B cell (primary cell): Measurements from ENCODE around the gene NUDT1. TPM values are rescaled to one million over a fixed set of nuclear protein-coding genes. Genes with fewer than 3 reads are reported as not detected.

Source experiments
- ATAC-seq: fragments of 200-7000 bp; cut with Tn5 transposase; one replicate; pipeline ENCODE4 v1.10.0; 2021; ENCODE audit warnings: low read depth, mild to moderate bottlenecking, moderate number of reproducible peaks, moderate library complexity
- CTCF ChIA-PET: fragments of 350-600 bp; sonication (Branson Sonifier 250); formaldehyde crosslinking; loops from one replicate; lab custom pipeline; 2021; ENCODE audit warnings: antibody characterized with exemption, inconsistent platforms; lab: Charles Lee
- POLR2A ChIA-PET: fragments of 350-600 bp; sonication (Branson Sonifier 250); formaldehyde crosslinking; loops from one replicate; lab custom pipeline; 2021; ENCODE audit warnings: antibody characterized with exemption; lab: Charles Lee
- DNase-seq: peaks from one replicate; pipeline ENCODE4 v3.0.0; 2013
- H2AFZ ChIP-seq: 2 replicates; pipeline ENCODE4 v1.6.1; 2012; ENCODE audit warnings: mild to moderate bottlenecking, low read depth, low read length; ENCODE audit not compliant: insufficient read depth, poor library complexity, severe bottlenecking
- H3K27ac ChIP-seq, 2 donors: 1 replicate in 1 of 2; 2 replicates in 1 of 2; pipeline ENCODE4 v1.5.1; 2012 to 2013; ENCODE audit warnings: low read length in 2 of 2, mild to moderate bottlenecking in 2 of 2, moderate library complexity in 1 of 2
- H3K27me3 ChIP-seq, 4 experiments: fragments of 200-600 bp in 1 of 4; sonication (generic) in 1 of 4; replicated peaks in 1 of 4; 1 replicate in 2 of 4; 2 replicates in 2 of 4; pipeline versions ENCODE4 v1.6.1 to v1.7.0; 2013 to 2016; ENCODE audit warnings: low read length in 3 of 4, mild to moderate bottlenecking in 2 of 4, mixed read lengths in 1 of 4, moderate library complexity in 1 of 4; ENCODE audit not compliant: insufficient read depth in 4 of 4, control insufficient read depth in 3 of 4; ENCODE audit errors: control extremely low read depth in 1 of 4
- H3K36me3 ChIP-seq, 2 experiments: replicated peaks in 1 of 2; 1 replicate in 1 of 2; 2 replicates in 1 of 2; pipeline versions ENCODE4 v1.6.1 to v1.7.1; 2013; ENCODE audit warnings: low read length in 1 of 2; ENCODE audit not compliant: insufficient read depth in 2 of 2, control insufficient read depth in 1 of 2; ENCODE audit errors: control extremely low read depth in 1 of 2, extremely low read depth in 1 of 2
- H3K4me1 ChIP-seq, 2 donors: fragments of 200-600 bp in 1 of 2; sonication (generic) in 1 of 2; 1 replicate in 1 of 2; 2 replicates in 1 of 2; pipeline versions ENCODE4 v1.5.1 to v1.6.1; 2013 to 2017; ENCODE audit warnings: low read length in 2 of 2; ENCODE audit not compliant: control insufficient read depth in 2 of 2, insufficient read depth in 2 of 2
- H3K4me2 ChIP-seq: replicated peaks from 2 replicates; pipeline ENCODE3; 2012; ENCODE audit warnings: mild to moderate bottlenecking, low read depth, low read length; ENCODE audit not compliant: poor library complexity, severe bottlenecking
- H3K4me3 ChIP-seq, 5 experiments: fragments of 200-600 bp in 1 of 5; sonication (generic) in 1 of 5; 1 replicate in 3 of 5; 2 replicates in 2 of 5; pipeline versions ENCODE4 v1.5.1 to v1.7.0; 2011 to 2016; ENCODE audit warnings: low read length in 4 of 5, mild to moderate bottlenecking in 4 of 5, low read depth in 2 of 5, control low read depth in 1 of 5, moderate library complexity in 1 of 5; ENCODE audit not compliant: insufficient read depth in 1 of 5; ENCODE audit errors: control extremely low read depth in 1 of 5, extremely low read depth in 1 of 5
- H3K79me2 ChIP-seq: fragments of 200-600 bp; sonication (generic); one replicate; pipeline ENCODE4 v1.6.0; 2016; ENCODE audit warnings: low read length; ENCODE audit not compliant: control insufficient read depth, insufficient read depth
- H3K9ac ChIP-seq: fragments of 200-600 bp; sonication (generic); 2 replicates; pipeline ENCODE4 v1.6.1; 2017; ENCODE audit warnings: mild to moderate bottlenecking, low read length, moderate library complexity
- H3K9me3 ChIP-seq, 3 donors: one replicate each; pipeline versions ENCODE4 v1.6.1 to v1.7.1; 2013; ENCODE audit warnings: low read length in 2 of 3; ENCODE audit not compliant: control insufficient read depth in 2 of 3, insufficient read depth in 1 of 3; ENCODE audit errors: control extremely low read depth in 1 of 3
- H4K20me1 ChIP-seq: 2 replicates; pipeline ENCODE4 v1.6.0; 2012; ENCODE audit warnings: mild to moderate bottlenecking, low read length; ENCODE audit not compliant: insufficient read depth, control insufficient read depth, poor library complexity, severe bottlenecking
- H3K27ac Mint-ChIP-seq: one replicate; pipeline ENCODE4 v1.8.0; 2021; ENCODE audit warnings: mixed read lengths
- H3K27me3 Mint-ChIP-seq: one replicate; pipeline ENCODE4 v1.8.0; 2021; ENCODE audit warnings: mixed read lengths
- H3K4me1 Mint-ChIP-seq: one replicate; pipeline ENCODE4 v1.8.0; 2021; ENCODE audit warnings: mixed read lengths
- H3K4me3 Mint-ChIP-seq: one replicate; pipeline ENCODE4 v1.8.0; 2021; ENCODE audit warnings: mixed read lengths
- H3K9me3 Mint-ChIP-seq: one replicate; pipeline ENCODE4 v1.8.0; 2022; ENCODE audit warnings: mixed read lengths; ENCODE audit not compliant: insufficient read depth
- EZH2 ChIP-seq: IDR thresholded peaks from 2 replicates; pipeline ENCODE4 v1.6.1; 2012; ENCODE audit warnings: borderline replicate concordance, low read depth, mild to moderate bottlenecking, moderate library complexity, low read length; ENCODE audit not compliant: insufficient read depth, poor library complexity, severe bottlenecking
- WGBS: methylation state at CpG from one replicate; pipeline ENCODE4 v1.1.5; 2013; ENCODE audit warnings: missing lambda C conversion rate; ENCODE audit not compliant: insufficient coverage; 5-methylcytosine and 5-hydroxymethylcytosine counted together
- intact Hi-C: fragments of 100-400 bp; cut with micrococcal nuclease; formaldehyde crosslinking; loops from one replicate; pipeline ENCODE4 v1.10.0; 2022
- polyA plus RNA-seq: library from polyadenylated mRNA; depleted of rRNA; stranded (reverse); fragments of >200 nt; gene quantifications from 2 replicates; pipeline ENCODE4 v1.2.3, GENCODE V29; 2012
- total RNA-seq, 2 donors: library from RNA; stranded (reverse); fragments of 120-200 nt in 1 of 2; gene quantifications; 1 replicate in 1 of 2; 2 replicates in 1 of 2; pipeline versions ENCODE4 v1.2.3 to v1.2.4, GENCODE V29; 2013 to 2022
- TF ChIP-seq, protein P1 (sequence below): fragments of 200-600 bp; IDR thresholded peaks from one replicate; pipeline ENCODE4 v1.8.0; 2022; ENCODE audit warnings: antibody characterized with exemption, mild to moderate bottlenecking

Gene NUDT1
- total and polyA plus RNA-seq, 2 donors (not counting 1 experiment from before 2014, with no cell fraction given), result 21.1 to 22.9 TPM

DNA sequence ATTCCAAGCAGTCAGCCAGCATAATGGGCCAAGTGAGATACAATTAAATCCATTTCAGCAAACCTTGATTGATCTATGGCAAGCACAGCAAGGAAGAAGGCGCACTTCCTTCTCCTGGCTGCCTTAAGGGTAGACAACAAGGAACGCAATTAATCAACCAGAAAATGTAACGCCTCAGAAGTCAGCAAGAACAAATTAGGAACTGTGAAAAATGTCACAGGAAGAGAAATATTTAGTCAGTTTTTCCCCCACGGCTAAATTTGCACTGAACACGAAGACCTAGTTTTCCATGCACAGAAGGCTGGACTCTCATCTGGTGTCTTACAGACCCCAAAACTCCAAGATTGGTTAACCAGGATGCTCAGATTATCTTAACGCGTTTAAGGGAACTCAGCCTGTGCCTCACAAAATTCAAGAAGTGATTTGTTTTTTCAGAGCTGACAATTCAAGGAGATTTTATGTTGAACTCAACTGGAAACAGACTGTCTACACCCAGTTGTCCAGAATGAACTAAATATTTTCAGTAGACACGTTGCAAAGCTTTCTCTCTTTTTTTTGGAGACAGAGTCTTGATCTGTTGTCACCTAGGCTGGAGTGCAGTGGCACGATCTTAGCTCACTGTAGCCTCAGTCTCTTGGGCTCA lies 58.0 kb downstream of the NUDT1 start:
- peaks cover 0 to 6% of the 10 kb centered on the region in 2 experiments for H3K36me3 ChIP-seq
- H3K9me3 Mint-ChIP-seq, result peaks cover 2% of the 10 kb centered on the region
- ChIA-PET POLR2A (interaction anchor here (1.0 to 1.3 kb wide), 2 partner anchors 9 to 38 kb away, joined by 3 to 7 read pairs; no protein-coding TSS in a partner anchor), CTCF (interaction anchor here (0.6 to 2.2 kb wide), 7 partner anchors 11 to 890 kb away, joined by 3 to 6 read pairs (median 4); no protein-coding TSS in a partner anchor)
- H3K4me3 ChIP-seq, result peak overlapping the region in 4 of 5 experiments; percentile 16 to 55 (median 35)
- H4K20me1 ChIP-seq, result no peaks in the 10 kb centered on the region
- TF ChIP-seq, protein P1, sequence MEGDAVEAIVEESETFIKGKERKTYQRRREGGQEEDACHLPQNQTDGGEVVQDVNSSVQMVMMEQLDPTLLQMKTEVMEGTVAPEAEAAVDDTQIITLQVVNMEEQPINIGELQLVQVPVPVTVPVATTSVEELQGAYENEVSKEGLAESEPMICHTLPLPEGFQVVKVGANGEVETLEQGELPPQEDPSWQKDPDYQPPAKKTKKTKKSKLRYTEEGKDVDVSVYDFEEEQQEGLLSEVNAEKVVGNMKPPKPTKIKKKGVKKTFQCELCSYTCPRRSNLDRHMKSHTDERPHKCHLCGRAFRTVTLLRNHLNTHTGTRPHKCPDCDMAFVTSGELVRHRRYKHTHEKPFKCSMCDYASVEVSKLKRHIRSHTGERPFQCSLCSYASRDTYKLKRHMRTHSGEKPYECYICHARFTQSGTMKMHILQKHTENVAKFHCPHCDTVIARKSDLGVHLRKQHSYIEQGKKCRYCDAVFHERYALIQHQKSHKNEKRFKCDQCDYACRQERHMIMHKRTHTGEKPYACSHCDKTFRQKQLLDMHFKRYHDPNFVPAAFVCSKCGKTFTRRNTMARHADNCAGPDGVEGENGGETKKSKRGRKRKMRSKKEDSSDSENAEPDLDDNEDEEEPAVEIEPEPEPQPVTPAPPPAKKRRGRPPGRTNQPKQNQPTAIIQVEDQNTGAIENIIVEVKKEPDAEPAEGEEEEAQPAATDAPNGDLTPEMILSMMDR, result no peak
- no peak for TF ChIP-seq EZH2
- H3K79me2 ChIP-seq, result peaks cover 91% of the 10 kb centered on the region
- WGBS, result 18% methylated on average over 5 of the region's 9 CpGs
- H2AFZ ChIP-seq, result no peak overlapping the region
- peak; percentile 52 for ATAC-seq
- no peaks in the 10 kb centered on the region for H3K27me3 ChIP-seq
- H3K4me1 Mint-ChIP-seq, result peaks cover 71% of the 10 kb centered on the region
- H3K4me2 ChIP-seq, result peak overlapping the region; percentile 68
- peaks cover 63 to 76% of the 10 kb centered on the region in 2 donors for H3K4me1 ChIP-seq
- H3K27ac Mint-ChIP-seq, result peak overlapping the region; percentile 97
- intact Hi-C loops, result loop anchor here (1.0 to 5.0 kb wide), 4 partner anchors 7 to 38 kb away; partner anchors contain the start of gene SNX8
- peak overlapping the region; percentile 89 for H3K4me3 Mint-ChIP-seq
- H3K27ac ChIP-seq, result peak overlapping the region; percentile 84 to 86
- DNase-seq, result peak; percentile 73
- peak overlapping the region; percentile 55 for H3K9ac ChIP-seq
- peaks cover 0 to 18% (median 4%) of the 10 kb centered on the region in 3 donors for H3K9me3 ChIP-seq
- no peaks in the 10 kb centered on the region for H3K27me3 Mint-ChIP-seq

Other genes with a start within 250 kb of the NUDT1 start
- 106 and 110 TPM in 2 replicates for gene MAD1L1, start 9.3 kb upstream of the NUDT1 start, total RNA-seq
- gene MAD1L1, start 9.3 kb upstream of the NUDT1 start, polyA plus RNA-seq, result 55.5 and 86.7 TPM in 2 replicates
- 29.0 and 30.7 TPM in 2 replicates for gene MRM2, start within 50 bp of the NUDT1 start, total RNA-seq
- gene MRM2, start within 50 bp of the NUDT1 start, polyA plus RNA-seq, result 9.2 and 9.6 TPM in 2 replicates
- gene SNX8, start 72.2 kb downstream of the NUDT1 start, total RNA-seq, result 126 and 144 TPM in 2 replicates
- gene SNX8, start 72.2 kb downstream of the NUDT1 start, polyA plus RNA-seq, result 27.6 and 64.4 TPM in 2 replicates
- 146 and 152 TPM in 2 replicates for gene EIF3B, start 112.6 kb downstream of the NUDT1 start, total RNA-seq
- gene EIF3B, start 112.6 kb downstream of the NUDT1 start, polyA plus RNA-seq, result 69.3 and 119 TPM in 2 replicates
- gene CHST12, start 161.4 kb downstream of the NUDT1 start, total RNA-seq, result 25.4 TPM in 2 replicates
- gene CHST12, start 161.4 kb downstream of the NUDT1 start, polyA plus RNA-seq, result 19.4 and 27.1 TPM in 2 replicates
- gene GRIFIN, start 234.2 kb downstream of the NUDT1 start, total RNA-seq, result not detected in 2 replicates
- not detected in 2 replicates for gene GRIFIN, start 234.2 kb downstream of the NUDT1 start, polyA plus RNA-seq